Measurements from ENCODE around the gene GRIN2A.

GRCh38 chr16:10088380-10088793 lies 93.8 kb downstream of the GRIN2A start:
- no peak for TF ChIP-seq EZH2phosphoT487 (IDR thresholded peaks at IDR 0.05; ENCODE audit: insufficient read depth, low read depth)
- no peak for TF ChIP-seq EZH2 (IDR thresholded peaks at IDR 0.05; ENCODE audit: insufficient read depth, poor library complexity, severe bottlenecking)

All from GM23248 (cell line).